Neural cell (in vitro differentiated cells): ENCODE data around the gene SNX13. TPM values are rescaled to one million over a fixed set of nuclear protein-coding genes. Genes with fewer than 3 reads are reported as not detected.

Source experiments
- H2AFZ ChIP-seq: fragments of 200-600, 300-800 bp; sonication (generic), shearing (Covaris generic); 2 replicates; pipeline ENCODE4 v1.6.0; 2014; ENCODE audit warnings: low read depth, mild to moderate bottlenecking, antibody characterized with exemption, low read length, moderate library complexity
- H3F3A ChIP-seq: fragments of 200-600 bp; shearing (Covaris generic); 2 replicates; pipeline ENCODE4 v1.6.1; 2016; ENCODE audit warnings: mild to moderate bottlenecking, moderate library complexity, mixed read lengths, antibody characterized with exemption, low read length; ENCODE audit not compliant: insufficient read depth, poor library complexity, severe bottlenecking
- H3K27ac ChIP-seq: fragments of 200-600, 300-800 bp; sonication (generic), shearing (Covaris generic); 2 replicates; pipeline ENCODE4 v1.5.1; 2014; ENCODE audit warnings: mild to moderate bottlenecking, low read length, moderate library complexity
- H3K27me3 ChIP-seq: fragments of 300-800, 200-600 bp; sonication (generic), shearing (Covaris generic); 2 replicates; pipeline ENCODE4 v1.6.0; 2014; ENCODE audit warnings: mild to moderate bottlenecking, low read depth, low read length, moderate library complexity; ENCODE audit not compliant: insufficient read depth
- H3K36me3 ChIP-seq: fragments of 300-800, 200-600 bp; sonication (generic), shearing (Covaris generic); 2 replicates; pipeline ENCODE4 v1.5.1; 2014; ENCODE audit warnings: mild to moderate bottlenecking, antibody characterized with exemption, low read length, moderate library complexity; ENCODE audit not compliant: insufficient read depth
- H3K4me2 ChIP-seq: fragments of 300-800, 200-600 bp; sonication (generic), shearing (Covaris generic); 2 replicates; pipeline ENCODE4 v1.6.0; 2014; ENCODE audit warnings: mild to moderate bottlenecking, low read length
- H3K4me3 ChIP-seq: fragments of 300-800, 200-600 bp; sonication (generic), shearing (Covaris generic); 2 replicates; pipeline ENCODE4 v1.5.1; 2014; ENCODE audit warnings: mild to moderate bottlenecking, low read length, moderate library complexity
- H3K79me2 ChIP-seq: fragments of 200-600 bp; shearing (Covaris generic); replicated peaks from 2 replicates; pipeline ENCODE4 v1.6.0; 2014; ENCODE audit warnings: mild to moderate bottlenecking, low read length, moderate library complexity; ENCODE audit not compliant: insufficient read depth
- H3K9ac ChIP-seq: fragments of 300-800, 200-600 bp; sonication (generic), shearing (Covaris generic); 2 replicates; pipeline ENCODE4 v1.6.1; 2016; ENCODE audit warnings: mild to moderate bottlenecking, low read length, mixed read lengths
- H3K9me2 ChIP-seq: fragments of 200-600 bp; shearing (Covaris generic); 2 replicates; pipeline ENCODE4 v1.6.1; 2016; ENCODE audit warnings: mild to moderate bottlenecking, low read length, mixed read lengths; ENCODE audit not compliant: insufficient read depth
- H3K9me3 ChIP-seq: fragments of 200-600, 300-800 bp; sonication (generic), shearing (Covaris generic); 2 replicates; pipeline ENCODE4 v1.6.1; 2016; ENCODE audit warnings: mild to moderate bottlenecking, mixed run types, low read length, moderate library complexity, mixed read lengths
- H4K20me1 ChIP-seq: fragments of 200-600 bp; shearing (Covaris generic); 2 replicates; pipeline ENCODE4 v1.6.1; 2016; ENCODE audit warnings: mild to moderate bottlenecking, mixed run types; ENCODE audit not compliant: insufficient read depth
- EP300 ChIP-seq: fragments of 450-650 bp; conservative IDR thresholded peaks from 2 replicates; pipeline ENCODE4 v1.6.1; 2014; ENCODE audit warnings: antibody characterized with exemption, mild to moderate bottlenecking, moderate library complexity; ENCODE audit not compliant: poor library complexity, severe bottlenecking
- EZH2 ChIP-seq: fragments of 200-600, 300-800 bp; shearing (Covaris generic), sonication (generic); IDR thresholded peaks from 2 replicates; pipeline ENCODE4 v1.6.1; 2014; ENCODE audit warnings: antibody characterized with exemption, low read length, borderline replicate concordance, mild to moderate bottlenecking; ENCODE audit not compliant: insufficient read depth, poor library complexity, severe bottlenecking
- MXI1 ChIP-seq: fragments of 450-650 bp; conservative IDR thresholded peaks from 2 replicates; pipeline ENCODE4 v1.6.1; 2014; ENCODE audit warnings: antibody characterized with exemption, mild to moderate bottlenecking; ENCODE audit not compliant: poor library complexity, severe bottlenecking
- POLR2AphosphoS5 ChIP-seq: IDR thresholded peaks from 2 replicates; pipeline ENCODE4 v1.6.1; 2012
- RAD21 ChIP-seq: fragments of 450-650 bp; conservative IDR thresholded peaks from 2 replicates; pipeline ENCODE4 v1.6.1; 2014; ENCODE audit warnings: antibody characterized with exemption, mild to moderate bottlenecking, moderate library complexity
- SMC3 ChIP-seq: fragments of 450-650 bp; conservative IDR thresholded peaks from 2 replicates; pipeline ENCODE4 v1.6.1; 2014; ENCODE audit warnings: antibody characterized with exemption, mild to moderate bottlenecking, moderate library complexity; ENCODE audit not compliant: poor library complexity
- TAF1 ChIP-seq: IDR thresholded peaks from 2 replicates; pipeline ENCODE4 v1.6.1; 2012; ENCODE audit warnings: low read depth
- polyA plus RNA-seq: library from polyadenylated mRNA; depleted of rRNA; stranded (reverse); fragments of >200 nt; gene quantifications from 2 replicates; pipeline ENCODE4 v1.2.3, GENCODE V29; 2014
- TF ChIP-seq, protein P1 (sequence below): IDR thresholded peaks from 2 replicates; pipeline ENCODE4 v1.6.1; 2012; ENCODE audit warnings: borderline replicate concordance
- TF ChIP-seq, protein P2 (sequence below): fragments of 450-650 bp; IDR thresholded peaks from 2 replicates; pipeline ENCODE4 v1.5.1; 2014; ENCODE audit warnings: antibody characterized with exemption, mild to moderate bottlenecking, moderate library complexity; ENCODE audit not compliant: poor library complexity, severe bottlenecking

SNX13 gene
- polyA plus RNA-seq, 1 donor from 2014 or later: 50.6 TPM

DNA sequence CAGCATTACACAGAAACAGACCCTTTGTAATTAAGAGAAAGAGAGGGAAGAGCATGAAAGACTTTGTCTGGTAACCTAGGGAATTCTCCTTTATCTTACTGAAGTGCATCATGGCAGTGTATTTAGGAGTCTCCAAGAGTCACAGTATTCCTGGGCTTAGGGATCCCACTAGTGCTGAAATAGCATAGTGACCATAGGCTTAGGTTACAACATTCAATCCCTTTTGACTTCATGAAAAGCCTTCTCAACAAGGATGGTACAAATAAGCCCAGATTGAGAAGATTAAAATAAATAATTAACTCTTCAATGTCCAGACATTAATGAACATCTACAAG is 76.5 kb downstream of the SNX13 start:
- Histone ChIP-seq H3K9me2 (no peaks in the 10 kb centered on the region), H3K4me3 (no peak overlapping the region), H3K27ac (no peak overlapping the region), H3K27me3 (no peaks in the 10 kb centered on the region), H3F3A (no peaks in the 10 kb centered on the region), H2AFZ (no peak overlapping the region), H3K9ac (no peak overlapping the region), H3K4me2 (no peak overlapping the region), H3K36me3 (peaks cover 8% of the 10 kb centered on the region), H3K79me2 (no peaks in the 10 kb centered on the region), H3K9me3 (no peaks in the 10 kb centered on the region), H4K20me1 (no peaks in the 10 kb centered on the region)
- TF ChIP-seq, protein P1, sequence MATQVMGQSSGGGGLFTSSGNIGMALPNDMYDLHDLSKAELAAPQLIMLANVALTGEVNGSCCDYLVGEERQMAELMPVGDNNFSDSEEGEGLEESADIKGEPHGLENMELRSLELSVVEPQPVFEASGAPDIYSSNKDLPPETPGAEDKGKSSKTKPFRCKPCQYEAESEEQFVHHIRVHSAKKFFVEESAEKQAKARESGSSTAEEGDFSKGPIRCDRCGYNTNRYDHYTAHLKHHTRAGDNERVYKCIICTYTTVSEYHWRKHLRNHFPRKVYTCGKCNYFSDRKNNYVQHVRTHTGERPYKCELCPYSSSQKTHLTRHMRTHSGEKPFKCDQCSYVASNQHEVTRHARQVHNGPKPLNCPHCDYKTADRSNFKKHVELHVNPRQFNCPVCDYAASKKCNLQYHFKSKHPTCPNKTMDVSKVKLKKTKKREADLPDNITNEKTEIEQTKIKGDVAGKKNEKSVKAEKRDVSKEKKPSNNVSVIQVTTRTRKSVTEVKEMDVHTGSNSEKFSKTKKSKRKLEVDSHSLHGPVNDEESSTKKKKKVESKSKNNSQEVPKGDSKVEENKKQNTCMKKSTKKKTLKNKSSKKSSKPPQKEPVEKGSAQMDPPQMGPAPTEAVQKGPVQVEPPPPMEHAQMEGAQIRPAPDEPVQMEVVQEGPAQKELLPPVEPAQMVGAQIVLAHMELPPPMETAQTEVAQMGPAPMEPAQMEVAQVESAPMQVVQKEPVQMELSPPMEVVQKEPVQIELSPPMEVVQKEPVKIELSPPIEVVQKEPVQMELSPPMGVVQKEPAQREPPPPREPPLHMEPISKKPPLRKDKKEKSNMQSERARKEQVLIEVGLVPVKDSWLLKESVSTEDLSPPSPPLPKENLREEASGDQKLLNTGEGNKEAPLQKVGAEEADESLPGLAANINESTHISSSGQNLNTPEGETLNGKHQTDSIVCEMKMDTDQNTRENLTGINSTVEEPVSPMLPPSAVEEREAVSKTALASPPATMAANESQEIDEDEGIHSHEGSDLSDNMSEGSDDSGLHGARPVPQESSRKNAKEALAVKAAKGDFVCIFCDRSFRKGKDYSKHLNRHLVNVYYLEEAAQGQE: no peak
- no peak for TF ChIP-seq TAF1
- TF ChIP-seq, protein P2, sequence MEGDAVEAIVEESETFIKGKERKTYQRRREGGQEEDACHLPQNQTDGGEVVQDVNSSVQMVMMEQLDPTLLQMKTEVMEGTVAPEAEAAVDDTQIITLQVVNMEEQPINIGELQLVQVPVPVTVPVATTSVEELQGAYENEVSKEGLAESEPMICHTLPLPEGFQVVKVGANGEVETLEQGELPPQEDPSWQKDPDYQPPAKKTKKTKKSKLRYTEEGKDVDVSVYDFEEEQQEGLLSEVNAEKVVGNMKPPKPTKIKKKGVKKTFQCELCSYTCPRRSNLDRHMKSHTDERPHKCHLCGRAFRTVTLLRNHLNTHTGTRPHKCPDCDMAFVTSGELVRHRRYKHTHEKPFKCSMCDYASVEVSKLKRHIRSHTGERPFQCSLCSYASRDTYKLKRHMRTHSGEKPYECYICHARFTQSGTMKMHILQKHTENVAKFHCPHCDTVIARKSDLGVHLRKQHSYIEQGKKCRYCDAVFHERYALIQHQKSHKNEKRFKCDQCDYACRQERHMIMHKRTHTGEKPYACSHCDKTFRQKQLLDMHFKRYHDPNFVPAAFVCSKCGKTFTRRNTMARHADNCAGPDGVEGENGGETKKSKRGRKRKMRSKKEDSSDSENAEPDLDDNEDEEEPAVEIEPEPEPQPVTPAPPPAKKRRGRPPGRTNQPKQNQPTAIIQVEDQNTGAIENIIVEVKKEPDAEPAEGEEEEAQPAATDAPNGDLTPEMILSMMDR: no peak
- TF ChIP-seq POLR2AphosphoS5: no peak
- TF ChIP-seq MXI1: no peak
- TF ChIP-seq RAD21: no peak
- no peak for TF ChIP-seq SMC3
- no peak for TF ChIP-seq EP300
- TF ChIP-seq EZH2: no peak

- Histone ChIP-seq H3K9me3 (no peaks in the 10 kb centered on the region), H3F3A (no peaks in the 10 kb centered on the region), H4K20me1 (no peaks in the 10 kb centered on the region), H3K9me2 (no peaks in the 10 kb centered on the region), H3K27ac (no peak overlapping the region), H3K4me3 (no peak overlapping the region), H3K79me2 (no peaks in the 10 kb centered on the region), H3K4me2 (no peak overlapping the region), H2AFZ (no peak overlapping the region), H3K36me3 (peaks cover 8% of the 10 kb centered on the region), H3K9ac (no peak overlapping the region), H3K27me3 (no peaks in the 10 kb centered on the region)
- TF ChIP-seq EP300 (no peak), RAD21 (no peak), EZH2 (no peak), SMC3 (no peak), POLR2AphosphoS5 (no peak), MXI1 (no peak), TAF1 (no peak)
- TF ChIP-seq, protein P1: no peak
- TF ChIP-seq, protein P2: no peak
Observed at GRCh38 chr7:17863095-17863808, 77.0 kb downstream of the SNX13 start.
